SK-MEL-5 (cell line): ENCODE measurements around the gene KIF26B. TPM values are rescaled to one million over a fixed set of nuclear protein-coding genes. Genes with fewer than 3 reads are reported as not detected.
A peak's percentile ranks its signal among the peaks of the same experiment; 100 is the strongest.

ENCODE experiments used
- DNase-seq: peaks from one replicate; pipeline ENCODE4 v3.0.0-alpha.2; 2016; ENCODE audit warnings: low read depth, low spot score
- in situ Hi-C: cut with HindIII; loops from 2 replicates; pipeline ENCODE4 v1.10.0; 2016; ENCODE audit warnings: low sequenced_read_pairs, high pct_unique_total_duplicates, low pct_unique_long_range_greater_than_20kb
- total RNA-seq: library from RNA; depleted of rRNA; stranded (reverse); fragments of >200 nt; shearing (Covaris generic); gene quantifications from 2 replicates; pipeline ENCODE4 v1.2.3, GENCODE V29; 2014

The KIF26B gene
- total RNA-seq, 1 experiment from 2014 or later: 1.5 TPM

- DNase-seq: no peak
- in situ Hi-C loops: no loop called here
Measured at GRCh38 chr1:245579881-245580280, 425.1 kb downstream of the KIF26B start.

- DNase-seq: no peak
- in situ Hi-C loops: no loop called here
Measured at GRCh38 chr1:245580651-245581050, 425.9 kb downstream of the KIF26B start.

- no peak for DNase-seq
- in situ Hi-C loops: no loop called here
Measured at GRCh38 chr1:245582026-245582425, 427.2 kb downstream of the KIF26B start.

- DNase-seq: no peak
- in situ Hi-C loops: no loop called here
Measured at GRCh38 chr1:245583081-245583480, 428.3 kb downstream of the KIF26B start.

GRCh38 chr1:245583575-245584330 lies 429.0 kb downstream of the KIF26B start:
- DNase-seq: peak; percentile 14
- in situ Hi-C loops: no loop called here

GRCh38 chr1:245585252-245585959 lies 430.6 kb downstream of the KIF26B start:
- peak; percentile 80 for DNase-seq
- in situ Hi-C loops: no loop called here

GRCh38 chr1:245587435-245588115 lies 432.8 kb downstream of the KIF26B start:
- in situ Hi-C loops: no loop called here
- no peak for DNase-seq

- in situ Hi-C loops: no loop called here
- no peak for DNase-seq
Measured at GRCh38 chr1:245588116-245588639, 433.4 kb downstream of the KIF26B start.

GRCh38 chr1:245589316-245589715 lies 434.5 kb downstream of the KIF26B start:
- in situ Hi-C loops: no loop called here
- no peak for DNase-seq

GRCh38 chr1:245589906-245590305 lies 435.1 kb downstream of the KIF26B start:
- no peak for DNase-seq
- in situ Hi-C loops: no loop called here

GRCh38 chr1:245590726-245591125 lies 435.9 kb downstream of the KIF26B start:
- no peak for DNase-seq
- in situ Hi-C loops: no loop called here

GRCh38 chr1:245591346-245592188 lies 436.8 kb downstream of the KIF26B start:
- DNase-seq: no peak
- in situ Hi-C loops: no loop called here

GRCh38 chr1:245592189-245592460 lies 437.3 kb downstream of the KIF26B start:
- in situ Hi-C loops: no loop called here
- no peak for DNase-seq

- DNase-seq: no peak
- in situ Hi-C loops: no loop called here
Measured at GRCh38 chr1:245598524-245599305, 443.9 kb downstream of the KIF26B start.

- in situ Hi-C loops: no loop called here
- no peak for DNase-seq
Measured at GRCh38 chr1:245599371-245600174, 444.8 kb downstream of the KIF26B start.

GRCh38 chr1:245600658-245601057 lies 445.9 kb downstream of the KIF26B start:
- DNase-seq: no peak
- in situ Hi-C loops: no loop called here
